IPS-20b (cell line): ENCODE results near the gene ST8SIA3.

Experiments
- H3K27ac ChIP-seq: one replicate; pipeline ENCODE4 v1.5.1; 2013; ENCODE audit warnings: low read length
- H3K27me3 ChIP-seq: 2 replicates; pipeline ENCODE4 v1.6.1; 2013; ENCODE audit warnings: mild to moderate bottlenecking, low read length, inconsistent platforms; ENCODE audit not compliant: insufficient read depth
- H3K36me3 ChIP-seq: 2 replicates; pipeline ENCODE4 v1.6.1; 2013; ENCODE audit warnings: low read depth, mild to moderate bottlenecking, inconsistent platforms, low read length, moderate library complexity; ENCODE audit not compliant: insufficient read depth
- H3K4me1 ChIP-seq: 2 replicates; pipeline ENCODE4 v1.6.1; 2013; ENCODE audit warnings: mild to moderate bottlenecking, control low read depth, inconsistent platforms, low read length, moderate library complexity; ENCODE audit not compliant: insufficient read depth
- H3K4me3 ChIP-seq: 2 replicates; pipeline ENCODE4 v1.5.1; 2013; ENCODE audit warnings: mild to moderate bottlenecking, low read length, inconsistent platforms
- H3K9ac ChIP-seq: 2 replicates; pipeline ENCODE4 v1.6.1; 2013; ENCODE audit warnings: low read depth, mild to moderate bottlenecking, inconsistent platforms, low read length, moderate library complexity
- H3K9me3 ChIP-seq: 2 replicates; pipeline ENCODE4 v1.6.1; 2013; ENCODE audit warnings: mild to moderate bottlenecking, low read depth, low read length, inconsistent platforms; ENCODE audit not compliant: insufficient read depth

ST8SIA3 gene

DNA sequence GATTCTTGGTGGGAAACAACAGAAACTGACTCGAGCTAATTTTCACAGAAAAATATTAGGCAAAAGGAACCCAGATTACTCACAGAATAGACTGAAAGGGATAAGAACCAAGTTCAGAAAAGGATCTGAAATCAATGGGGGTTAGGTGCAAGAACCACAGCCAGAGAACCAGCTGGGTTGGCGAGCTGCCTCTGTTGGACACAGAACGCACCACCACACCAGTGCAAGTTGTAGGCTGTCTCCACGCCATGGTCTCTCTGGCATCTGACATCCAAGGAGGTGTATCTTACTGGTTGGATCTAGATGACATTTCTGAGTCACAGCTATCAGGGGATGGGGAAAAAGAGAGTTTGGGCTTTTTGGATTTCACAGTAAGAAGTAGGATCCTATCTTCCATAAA lies 64.2 kb downstream of the ST8SIA3 start:
- Histone ChIP-seq H3K9ac (no peak overlapping the region), H3K9me3 (no peaks in the 10 kb centered on the region), H3K4me1 (no peaks in the 10 kb centered on the region), H3K36me3 (no peaks in the 10 kb centered on the region), H3K27me3 (peaks cover 5% of the 10 kb centered on the region; the same call in 1 of the 2 replicates), H3K27ac (no peak overlapping the region), H3K4me3 (no peak overlapping the region)
